K562 (cell line): Measurements from ENCODE around the gene IL17D. TPM values are rescaled to one million over a fixed set of nuclear protein-coding genes. Genes with fewer than 3 reads are reported as not detected.

Experiments used
- ATAC-seq: fragments of 200-7000 bp; cut with Tn5 transposase; 3 replicates; pipeline ENCODE4 v1.9.1; 2020; ENCODE audit warnings: moderate library complexity
- BruUV-seq: library from RNA; stranded (reverse); fragments of 400-500 nt; replicated peaks from 2 replicates; lab custom pipeline; 2021; lab: Mats Ljungman, UMichigan
- CTCF ChIA-PET: fragments of 300-600 bp; formaldehyde crosslinking; extraction: SDS; loops from one replicate; lab custom pipeline; 2021; ENCODE audit warnings: low intra/inter-chr PET ratio; lab: Yijun Ruan, JAX
- POLR2A ChIA-PET: fragments of 300-600, 350-650 bp; sonication (Branson Sonifier 250); formaldehyde crosslinking; extraction: SDS; loops from one replicate; lab custom pipeline; 2021; ENCODE audit warnings: antibody characterized with exemption, inconsistent platforms; lab: Yijun Ruan, JAX
- DNase-seq, 4 experiments: peaks; one replicate each; pipeline versions ENCODE4 v3.0.0 to v3.0.0-alpha.2; 2011 to 2018; ENCODE audit warnings: low spot score in 3 of 4, mixed read lengths in 3 of 4; ENCODE audit errors: extremely low read depth in 1 of 4
- FAIRE-seq: peaks from 2 replicates; lab custom pipeline; 2011; peaks lifted over from hg19 to GRCh38; lab: Jason Lieb, UNC
- H2AFZ ChIP-seq: 2 replicates; pipeline ENCODE4 v1.6.0; 2011; ENCODE audit warnings: low read depth, low read length, control low read depth, inconsistent platforms
- H3K27ac ChIP-seq: fragments of 200-600 bp; 3 replicates; pipeline ENCODE4 v1.8.0; 2011; ENCODE audit warnings: low read depth, mild to moderate bottlenecking, control low read depth, inconsistent platforms, low read length, moderate library complexity, mixed read lengths; ENCODE audit errors: extremely low read depth
- H3K27me3 ChIP-seq, 2 experiments: fragments of 300-600 bp in 1 of 2; 2 replicates in 1 of 2; 3 replicates in 1 of 2; pipeline versions ENCODE4 v1.6.0 to v1.8.0; 2011; ENCODE audit warnings: inconsistent platforms in 2 of 2, low read length in 2 of 2, mild to moderate bottlenecking in 1 of 2, mixed read lengths in 1 of 2, moderate library complexity in 1 of 2; ENCODE audit not compliant: control insufficient read depth in 2 of 2, insufficient read depth in 2 of 2
- H3K36me3 ChIP-seq: fragments of 300-600 bp; 3 replicates; pipeline ENCODE4 v1.8.0; 2011; ENCODE audit warnings: mild to moderate bottlenecking, low read length, inconsistent platforms; ENCODE audit not compliant: control insufficient read depth, insufficient read depth
- H3K4me1 ChIP-seq, 2 experiments: fragments of 200-600 bp in 1 of 2; replicated peaks in 1 of 2; 2 replicates in 1 of 2; 3 replicates in 1 of 2; pipeline versions ENCODE4 v1.5.1 to v1.8.0; 2011; ENCODE audit warnings: inconsistent platforms in 2 of 2, low read length in 2 of 2, mild to moderate bottlenecking in 1 of 2, mixed read lengths in 1 of 2, moderate library complexity in 1 of 2; ENCODE audit not compliant: control insufficient read depth in 2 of 2, insufficient read depth in 2 of 2
- H3K4me2 ChIP-seq: 2 replicates; pipeline ENCODE4 v1.6.1; 2011; ENCODE audit warnings: low read length, control low read depth, inconsistent platforms, mixed read lengths; ENCODE audit not compliant: insufficient read depth
- H3K4me3 ChIP-seq: fragments of 200-600 bp; sonication (generic), shearing (Covaris generic); 2 replicates; pipeline ENCODE4 v1.5.1; 2016; ENCODE audit warnings: control low read depth, inconsistent platforms
- H3K79me2 ChIP-seq: fragments of 200-600 bp; 3 replicates; pipeline ENCODE4 v1.8.0; 2011; ENCODE audit warnings: low read length, inconsistent platforms; ENCODE audit not compliant: control insufficient read depth, insufficient read depth
- H3K9ac ChIP-seq, 2 experiments: 2 replicates each; pipeline versions ENCODE4 v1.6.0 to v1.6.1; 2011; ENCODE audit warnings: low read depth in 2 of 2, low read length in 2 of 2, control low read depth in 1 of 2, inconsistent platforms in 1 of 2, mild to moderate bottlenecking in 1 of 2, mixed read lengths in 1 of 2; ENCODE audit not compliant: insufficient read depth in 1 of 2
- H3K9me1 ChIP-seq: one replicate; pipeline ENCODE4 v1.6.0; 2011; ENCODE audit warnings: inconsistent platforms, mild to moderate bottlenecking, low read length, moderate library complexity; ENCODE audit not compliant: control insufficient read depth, insufficient read depth
- H3K9me3 ChIP-seq: replicated peaks from 2 replicates; pipeline ENCODE4 v1.5.1; 2011; ENCODE audit warnings: low read depth, low read length, inconsistent platforms; ENCODE audit not compliant: control insufficient read depth, insufficient read depth
- H4K20me1 ChIP-seq: replicated peaks from 2 replicates; pipeline ENCODE4 v1.6.1; 2011; ENCODE audit warnings: low read length, inconsistent platforms, mixed read lengths; ENCODE audit not compliant: control insufficient read depth, insufficient read depth
- DDX20 ChIP-seq: fragments of 450-650 bp; IDR thresholded peaks from 2 replicates; pipeline ENCODE4 v1.6.1; 2016; ENCODE audit warnings: missing genetic modification characterization, low read depth, mild to moderate bottlenecking, missing compliant biosample characterization, moderate library complexity
- HOXB6 ChIP-seq: fragments of 250-450 bp; sonication (Bioruptor Pico); IDR thresholded peaks from 2 replicates; pipeline ENCODE4 v1.5.1; 2022; ENCODE audit warnings: mild to moderate bottlenecking, borderline replicate concordance
- MYC ChIP-seq, 2 experiments: fragments of 250-450 bp in 1 of 2; sonication (Bioruptor Pico) in 1 of 2; IDR thresholded peaks; 2 replicates each; pipeline versions ENCODE4 v1.5.1 to v1.6.1; 2012 to 2021; ENCODE audit warnings: low read depth in 2 of 2, borderline replicate concordance in 1 of 2, improper control_type of control experiment in 1 of 2, low read length in 1 of 2, mild to moderate bottlenecking in 1 of 2, moderate library complexity in 1 of 2
- NR1H2 ChIP-seq: sonication (generic); formaldehyde crosslinking; IDR thresholded peaks from 2 replicates; pipeline ENCODE4 v1.4.0; 2020; ENCODE audit warnings: mild to moderate bottlenecking, missing genetic modification reagents
- PRDM10 ChIP-seq: fragments of 450-650 bp; IDR thresholded peaks from 2 replicates; pipeline ENCODE4 v1.6.1; 2018; ENCODE audit not compliant: partially characterized antibody
- RREB1 ChIP-seq: fragments of 250-450 bp; sonication (Bioruptor Pico); IDR thresholded peaks from 2 replicates; pipeline ENCODE4 v1.4.0; 2020
- SPI1 ChIP-seq: IDR thresholded peaks from 2 replicates; pipeline ENCODE4 v1.6.1; 2011; ENCODE audit warnings: low read depth, low read length, control low read depth, borderline replicate concordance
- ZBTB43 ChIP-seq: sonication (generic); formaldehyde crosslinking; IDR thresholded peaks from 2 replicates; pipeline ENCODE4 v1.8.0; 2023; ENCODE audit warnings: mild to moderate bottlenecking, missing genetic modification reagents
- ZC3H11A ChIP-seq: IDR thresholded peaks from 2 replicates; pipeline ENCODE4 v1.6.1; 2012; ENCODE audit warnings: low read depth, low read length, improper control_type of control experiment
- ZNF644 ChIP-seq: fragments of 200-800 bp; sonication (Bioruptor generic); IDR thresholded peaks from 2 replicates; pipeline ENCODE4 v1.6.1; 2016; ENCODE audit warnings: low read depth, missing genetic modification characterization, missing compliant biosample characterization
- WGBS: fragments of 100-300 bp; shearing (Covaris generic); methylation state at CpG from one replicate; pipeline ENCODE4 v1.1.6; 2016; ENCODE audit warnings: low coverage, mixed read lengths; ENCODE audit not compliant: insufficient coverage; ENCODE audit errors: missing lambda C conversion rate; 5-methylcytosine and 5-hydroxymethylcytosine counted together
- in situ Hi-C: fragments of 300-500 bp; cut with MboI; formaldehyde crosslinking; loops from 4 replicates; pipeline ENCODE4 v1.15.0; 2018; ENCODE audit warnings: inconsistent platforms, mixed read lengths
- intact Hi-C: fragments of 100-400 bp; cut with micrococcal nuclease; formaldehyde crosslinking; loops from 2 replicates; pipeline ENCODE4 v1.14.2; 2022
- polyA plus RNA-seq, 8 experiments: library from polyadenylated mRNA; depleted of rRNA in 4 of 8; stranded (reverse) in 5 of 8; unstranded in 3 of 8; fragments of >200 nt; fragmentation: Nextera tagmentation in 2 of 8; fragmentation: Illumina TruSeq in 1 of 8; extraction: Ambion mirVana in 2 of 8; extraction: Trizol in 1 of 8; gene quantifications; 2 replicates each; pipeline versions ENCODE4 v1.2.1 to v1.2.3, GENCODE V29; 2011 to 2014; ENCODE audit warnings: inconsistent platforms in 1 of 8, missing spikeins in 1 of 8
- total RNA-seq, 7 experiments: library from RNA; depleted of rRNA in 6 of 7; stranded (reverse); fragments of >200 nt in 6 of 7; fragmentation: Illumina TruSeq in 2 of 7; extraction: Trizol in 2 of 7; gene quantifications; 2 replicates each; pipeline versions ENCODE4 v1.2.1 to v1.2.3, GENCODE V29; 2011 to 2021; ENCODE audit warnings: low replicate concordance in 1 of 7

IL17D gene
- total and polyA plus RNA-seq, 9 of the 15 experiments (the other 6 are each of a cell fraction or from before 2014, with no cell fraction given) = 0.04 to 0.55 (median 0.13) TPM; not detected in 4

- H3K9me1 ChIP-seq = no peaks in the 10 kb centered on the region
- H3K27ac ChIP-seq = no peak overlapping the region
- ATAC-seq = no peak
- H3K4me1 ChIP-seq = peaks cover 4 to 11% of the 10 kb centered on the region in 2 experiments; a peak in 4 of 5 replicates
- no peaks in the 10 kb centered on the region for H4K20me1 ChIP-seq
- intact Hi-C loops = no loop called here
- in situ Hi-C loops = no loop called here
- DNase-seq = no peak
- H3K9ac ChIP-seq = no peak overlapping the region
- H3K4me3 ChIP-seq = no peak overlapping the region
- ChIA-PET POLR2A (interaction anchor here (0.6 kb wide), 1 partner anchor 647 kb away, joined by 5 read pairs; no protein-coding TSS in a partner anchor), CTCF (no interaction called here)
- no peak for FAIRE-seq
- peaks cover 4 to 14% of the 10 kb centered on the region in 2 experiments; a peak in 3 of 5 replicates for H3K27me3 ChIP-seq
- no TSS peak for BruUV-seq
- no peaks in the 10 kb centered on the region for H3K36me3 ChIP-seq
- no peak overlapping the region for H3K4me2 ChIP-seq
- no peak overlapping the region for H2AFZ ChIP-seq
- H3K9me3 ChIP-seq = no peaks in the 10 kb centered on the region
- TF ChIP-seq NR1H2 (CRISPR knock-in tag) (no peak), ZNF644 (tag) (no peak), PRDM10 (no peak), ZC3H11A (no peak), RREB1 (CRISPR knock-in tag) (no peak), HOXB6 (CRISPR knock-in tag) (no peak), ZBTB43 (CRISPR knock-in tag) (no peak), SPI1 (no peak), MYC (IDR thresholded peaks at IDR 0.05; ENCODE audit: low read depth, low read length) (no peak), MYC (CRISPR knock-in tag; IDR thresholded peaks at IDR 0.05; ENCODE audit: borderline replicate concordance, low read depth) (no peak), DDX20 (tag) (no peak)
- H3K79me2 ChIP-seq = no peaks in the 10 kb centered on the region
- 41% methylated on average over 5 of the region's 5 CpGs for WGBS
These were observed 3.2 kb downstream of the IL17D start for GRCh38 chr13:20706661-20707060.
